Ovary (tissue), 9 donors: ENCODE data around the gene MBD5. TPM values are rescaled to one million over a fixed set of nuclear protein-coding genes. Genes with fewer than 3 reads are reported as not detected.

Source experiments
- DNase-seq, 5 donors: peaks; one replicate each; pipeline ENCODE4 v3.0.0-alpha.2; 2019 to 2020
- H3K27ac ChIP-seq, 2 donors: fragments of 200-600 bp; one replicate each; pipeline versions ENCODE4 v1.5.1 to v1.8.0; 2019 to 2022
- H3K27me3 ChIP-seq: fragments of 200-600 bp; one replicate; pipeline ENCODE4 v1.8.0; 2022
- H3K36me3 ChIP-seq: fragments of 200-600 bp; sonication (generic); one replicate; pipeline ENCODE4 v1.5.1; 2019
- H3K4me1 ChIP-seq: one replicate; pipeline ENCODE4 v1.8.1; 2013; ENCODE audit warnings: mild to moderate bottlenecking, moderate library complexity; ENCODE audit not compliant: insufficient read depth
- H3K4me3 ChIP-seq: fragments of 200-600 bp; sonication (generic); one replicate; pipeline ENCODE4 v1.5.1; 2017
- H3K9me3 ChIP-seq, 2 donors: fragments of 200-600 bp in 1 of 2; sonication (generic) in 1 of 2; one replicate each; pipeline versions ENCODE4 v1.5.1 to v1.8.1; 2013 to 2019; ENCODE audit warnings: mild to moderate bottlenecking in 1 of 2, moderate library complexity in 1 of 2
- EP300 ChIP-seq: sonication (generic); formaldehyde crosslinking; IDR thresholded peaks from one replicate; pipeline ENCODE4 v1.6.1; 2017; ENCODE audit warnings: antibody characterized with exemption
- POLR2A ChIP-seq: fragments of 450-650 bp; IDR thresholded peaks from one replicate; pipeline ENCODE4 v1.6.1; 2017; ENCODE audit warnings: antibody characterized with exemption, mild to moderate bottlenecking, moderate library complexity
- WGBS, 3 donors: extraction: QIAGEN DNeasy Blood & Tissue Kit in 1 of 3; methylation state at CpG; one replicate each; pipeline versions ENCODE4 v1.1.5 to v1.1.7; 2013 to 2017; 5-methylcytosine and 5-hydroxymethylcytosine counted together
- intact Hi-C, 4 donors: fragments of 100-400 bp; cut with DNase I; formaldehyde crosslinking; loops; one replicate each; pipeline versions ENCODE4 v1.11.0 to v1.15.1; 2022 to 2023
- polyA plus RNA-seq, 2 donors: library from polyadenylated mRNA; stranded (reverse); fragments of 200-250 nt in 1 of 2; fragments of 350-450 nt in 1 of 2; fragmentation: Illumina TruSeq in 1 of 2; extraction: RNeasy Lipid Tissue Mini Kit (QIAGEN cat#74804) in 1 of 2; gene quantifications; one replicate each; pipeline ENCODE4 v1.2.3, GENCODE V29; 2013 to 2014
- total RNA-seq, 7 donors: library from RNA; depleted of rRNA in 2 of 7; stranded (reverse); fragments of >200 nt in 2 of 7; fragmentation: NEBNext Ultra II Directional in 3 of 7; extraction: Animal tissue kit (Norgen Biotek cat#: 25700) in 3 of 7; gene quantifications; one replicate each; pipeline versions ENCODE4 v1.1.0 to v1.2.4, GENCODE V29; 2016 to 2023
- TF ChIP-seq, protein P1 (sequence below), 3 donors: fragments of 450-650 bp in 2 of 3; fragments of 200-600 bp in 1 of 3; IDR thresholded peaks; one replicate each; pipeline versions ENCODE4 v1.5.1 to v1.8.0; 2016 to 2022; ENCODE audit warnings: antibody characterized with exemption in 3 of 3, mild to moderate bottlenecking in 1 of 3
- donor health status: DM: no; HTN: no; CAD: no; lungs with moderate emphysema.
- donor health status: DM: no; HTN: no; CAD: no.
- donor health status: Bipolar disorder and iron deficiency.
- donor health status: DM: yes; HTN: yes; CAD: no.
- donor health status: DM: no; HTN: no; CAD: no.
- donor health status: DM: yes; HTN: yes; CAD: no.

The MBD5 gene
- total and polyA plus RNA-seq, 9 donors, result 8.5 to 66.3 (median 45.8) TPM

DNA sequence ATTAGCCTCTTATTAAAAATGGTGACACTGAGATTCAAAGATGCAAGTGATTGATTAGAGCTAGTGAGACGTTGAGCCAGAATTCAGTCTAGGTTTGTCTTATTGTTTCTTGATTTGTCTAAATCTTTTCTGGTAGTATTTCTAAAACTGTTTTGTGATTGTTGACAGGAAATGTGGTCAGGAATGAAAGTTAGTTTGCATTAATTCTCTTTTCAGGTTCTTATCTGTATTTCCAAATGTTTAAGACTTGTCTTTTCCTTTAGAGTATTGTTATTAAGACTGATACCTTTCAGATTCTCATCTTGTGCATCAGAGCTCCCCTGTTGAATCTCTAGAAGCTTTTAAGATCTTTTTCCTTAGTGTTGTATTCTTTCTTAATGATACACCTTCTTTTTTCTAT lies 89.3 kb downstream of the MBD5 start:
- H3K9me3 ChIP-seq, result no peaks in the 10 kb centered on the region
- H3K4me1 ChIP-seq, result no peaks in the 10 kb centered on the region
- H3K36me3 ChIP-seq, result no peaks in the 10 kb centered on the region
- TF ChIP-seq POLR2A, result no peak
- TF ChIP-seq EP300, result no peak
- TF ChIP-seq, protein P1, sequence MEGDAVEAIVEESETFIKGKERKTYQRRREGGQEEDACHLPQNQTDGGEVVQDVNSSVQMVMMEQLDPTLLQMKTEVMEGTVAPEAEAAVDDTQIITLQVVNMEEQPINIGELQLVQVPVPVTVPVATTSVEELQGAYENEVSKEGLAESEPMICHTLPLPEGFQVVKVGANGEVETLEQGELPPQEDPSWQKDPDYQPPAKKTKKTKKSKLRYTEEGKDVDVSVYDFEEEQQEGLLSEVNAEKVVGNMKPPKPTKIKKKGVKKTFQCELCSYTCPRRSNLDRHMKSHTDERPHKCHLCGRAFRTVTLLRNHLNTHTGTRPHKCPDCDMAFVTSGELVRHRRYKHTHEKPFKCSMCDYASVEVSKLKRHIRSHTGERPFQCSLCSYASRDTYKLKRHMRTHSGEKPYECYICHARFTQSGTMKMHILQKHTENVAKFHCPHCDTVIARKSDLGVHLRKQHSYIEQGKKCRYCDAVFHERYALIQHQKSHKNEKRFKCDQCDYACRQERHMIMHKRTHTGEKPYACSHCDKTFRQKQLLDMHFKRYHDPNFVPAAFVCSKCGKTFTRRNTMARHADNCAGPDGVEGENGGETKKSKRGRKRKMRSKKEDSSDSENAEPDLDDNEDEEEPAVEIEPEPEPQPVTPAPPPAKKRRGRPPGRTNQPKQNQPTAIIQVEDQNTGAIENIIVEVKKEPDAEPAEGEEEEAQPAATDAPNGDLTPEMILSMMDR (IDR thresholded peaks at IDR 0.05), result no peak
- 85 to 92% (median 88%) methylated on average over 1 of the region's 1 CpG for WGBS, 3 donors
- H3K27me3 ChIP-seq, result no peaks in the 10 kb centered on the region
- intact Hi-C loops, result no loop called here
- no peak overlapping the region for H3K27ac ChIP-seq
- no peak for DNase-seq
- H3K4me3 ChIP-seq, result no peak overlapping the region

DNA sequence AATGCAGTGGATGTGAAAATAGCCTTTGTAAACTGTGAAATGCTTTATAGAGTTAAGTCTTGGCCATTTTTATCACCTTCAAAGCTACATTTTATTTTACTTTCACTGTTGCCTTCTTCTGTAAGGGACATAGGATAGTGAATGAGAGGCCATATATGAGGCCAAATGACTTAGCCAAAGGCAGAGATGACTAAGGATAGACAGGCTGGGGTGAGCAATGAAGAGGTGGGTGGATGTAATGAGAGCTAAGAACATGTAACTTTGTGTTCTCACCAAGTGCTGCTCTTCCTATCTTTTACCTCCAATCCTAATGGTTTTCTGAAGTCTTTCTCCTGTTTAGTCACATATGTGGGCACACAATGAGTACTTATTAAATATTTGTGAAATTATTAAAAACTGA lies 101.9 kb downstream of the MBD5 start:
- no peak for DNase-seq
- no peak overlapping the region for H3K4me3 ChIP-seq
- H3K27ac ChIP-seq, result no peak overlapping the region
- no peaks in the 10 kb centered on the region for H3K36me3 ChIP-seq
- H3K9me3 ChIP-seq, result no peaks in the 10 kb centered on the region
- H3K27me3 ChIP-seq, result no peaks in the 10 kb centered on the region
- H3K4me1 ChIP-seq, result no peaks in the 10 kb centered on the region
- intact Hi-C loops, result no loop called here
- TF ChIP-seq EP300, result no peak
- TF ChIP-seq POLR2A, result no peak
- TF ChIP-seq, protein P1 (IDR thresholded peaks at IDR 0.05), result no peak

DNA sequence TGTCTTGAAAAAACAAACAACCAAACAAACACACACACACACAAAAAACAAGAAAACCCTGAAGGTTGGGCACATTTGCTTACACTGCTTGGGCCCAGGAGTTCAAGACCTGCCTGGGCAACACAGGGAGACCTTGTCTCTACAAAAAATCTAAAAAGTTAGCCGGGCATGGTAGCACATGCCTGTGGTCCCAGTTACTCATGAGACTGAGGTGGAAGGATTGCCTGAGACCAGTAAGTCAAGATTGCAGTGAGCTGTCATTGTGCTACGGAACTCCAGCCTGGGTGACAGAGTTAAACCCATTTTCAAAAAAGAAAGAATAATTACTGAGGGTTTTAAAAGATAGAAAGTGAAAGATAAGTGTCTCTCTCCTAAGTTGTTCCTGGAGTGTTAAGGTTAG lies 103.4 kb downstream of the MBD5 start:
- no peak for TF ChIP-seq POLR2A
- TF ChIP-seq, protein P1 (IDR thresholded peaks at IDR 0.05), result no peak
- TF ChIP-seq EP300, result no peak
- Histone ChIP-seq H3K4me3 (no peak overlapping the region), H3K36me3 (no peaks in the 10 kb centered on the region), H3K4me1 (no peaks in the 10 kb centered on the region), H3K9me3 (no peaks in the 10 kb centered on the region), H3K27me3 (no peaks in the 10 kb centered on the region), H3K27ac (no peak overlapping the region)
- intact Hi-C loops, result no loop called here
- DNase-seq, result no peak
- 94 to 95% (median 94%) methylated on average over 2 of the region's 2 CpGs for WGBS, 3 donors

DNA sequence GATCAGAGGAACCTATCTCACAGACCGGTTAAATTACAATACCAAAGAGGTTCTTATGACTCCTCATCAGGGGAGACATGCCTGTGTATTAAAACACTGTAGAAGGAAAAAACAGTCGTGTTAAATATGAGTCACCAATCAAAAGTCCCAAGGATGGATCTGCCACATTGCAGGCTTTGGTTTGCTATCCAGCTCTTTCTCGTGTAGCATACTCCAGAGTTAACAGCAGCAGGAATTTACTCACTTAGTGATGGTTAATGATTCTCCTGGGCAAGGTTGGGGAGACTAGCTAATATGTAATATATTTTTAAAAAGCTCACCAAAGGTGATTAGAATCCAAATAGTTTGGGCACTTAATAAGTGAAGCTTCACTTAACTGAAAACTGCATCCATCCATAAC lies 109.7 kb downstream of the MBD5 start:
- Histone ChIP-seq H3K27me3 (no peaks in the 10 kb centered on the region), H3K9me3 (no peaks in the 10 kb centered on the region), H3K36me3 (no peaks in the 10 kb centered on the region), H3K4me1 (no peaks in the 10 kb centered on the region), H3K27ac (no peak overlapping the region), H3K4me3 (no peak overlapping the region)
- no peak for DNase-seq
- TF ChIP-seq, protein P1 (IDR thresholded peaks at IDR 0.05), result no peak
- TF ChIP-seq EP300 (no peak), POLR2A (no peak)
- intact Hi-C loops, result no loop called here
- 62 to 79% (median 68%) methylated on average over 3 of the region's 3 CpGs for WGBS, 3 donors

DNA sequence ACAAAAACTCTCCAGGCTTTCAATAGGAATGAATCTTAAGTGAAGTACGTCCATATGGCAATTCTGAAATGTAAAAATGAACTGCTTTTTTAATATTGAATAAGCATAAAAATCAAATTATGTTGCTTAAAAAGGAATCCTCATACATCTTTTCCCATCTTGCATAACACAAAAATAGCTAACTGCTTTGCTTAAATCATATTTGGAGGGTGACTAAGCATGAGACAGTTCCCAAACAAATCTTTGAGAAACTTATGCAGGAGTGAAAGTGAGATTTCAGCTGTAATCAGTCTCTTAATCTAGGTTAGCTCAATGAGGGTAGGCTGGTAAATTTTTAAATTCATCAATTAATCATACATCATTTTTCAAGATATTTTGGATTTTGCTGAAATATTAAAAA lies 111.5 kb downstream of the MBD5 start:
- 75 to 90% (median 78%) methylated on average over 1 of the region's 1 CpG for WGBS, 3 donors
- H3K27me3 ChIP-seq, result no peaks in the 10 kb centered on the region
- DNase-seq, result no peak
- no peak overlapping the region for H3K27ac ChIP-seq
- H3K9me3 ChIP-seq, result no peaks in the 10 kb centered on the region
- intact Hi-C loops, result no loop called here
- no peak overlapping the region for H3K4me3 ChIP-seq
- H3K4me1 ChIP-seq, result no peaks in the 10 kb centered on the region
- no peaks in the 10 kb centered on the region for H3K36me3 ChIP-seq
- TF ChIP-seq POLR2A, result no peak
- TF ChIP-seq, protein P1 (IDR thresholded peaks at IDR 0.05), result no peak
- no peak for TF ChIP-seq EP300
